ENCODE data around the gene RFFL.

DNA sequence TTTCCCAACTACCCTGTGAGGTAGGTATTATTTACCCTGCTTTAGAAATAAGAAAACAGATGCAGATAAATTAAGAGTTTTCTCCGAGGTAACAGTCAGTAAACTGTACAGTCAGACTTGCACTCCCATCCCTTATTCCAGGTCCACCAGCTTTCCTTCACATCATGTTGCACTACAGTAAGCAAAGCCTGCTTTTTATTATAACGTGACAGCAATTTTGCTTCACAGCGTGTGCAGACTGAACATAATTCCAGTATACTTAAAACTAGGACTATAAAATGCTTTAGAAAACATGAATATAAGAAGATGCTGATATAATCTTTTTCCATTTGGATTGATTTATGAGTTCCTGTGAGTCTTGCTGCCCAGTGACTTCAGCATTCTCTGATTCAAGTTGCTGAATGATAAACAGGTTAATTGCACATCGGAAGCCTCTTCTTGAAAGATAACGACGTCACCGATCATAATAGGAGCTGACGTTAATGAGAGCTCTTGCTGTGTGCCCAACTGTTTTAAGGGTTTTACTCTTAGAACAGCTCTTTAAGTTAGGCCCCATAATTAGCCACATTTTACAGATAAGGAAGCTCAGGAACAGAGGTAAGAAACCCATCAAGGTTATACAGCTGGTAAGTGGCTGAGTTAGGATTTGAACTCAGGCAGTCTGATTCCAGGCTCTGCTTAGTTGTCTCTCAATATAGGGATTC lies 81.8 kb downstream of the RFFL start:
- no peak for TF ChIP-seq CTCF (IDR thresholded peaks at IDR 0.05)
- TF ChIP-seq NR3C1 (IDR thresholded peaks at IDR 0.05), result no peak
- TF ChIP-seq HDAC2 (IDR thresholded peaks at IDR 0.05), result no peak
- TF ChIP-seq SMC3 (IDR thresholded peaks at IDR 0.05), result no peak
- TF ChIP-seq JUNB (IDR thresholded peaks at IDR 0.05), result no peak
- TF ChIP-seq POLR2A (IDR thresholded peaks at IDR 0.05; ENCODE audit: low read length), result no peak
- no peak for TF ChIP-seq CEBPB (IDR thresholded peaks at IDR 0.05)
- TF ChIP-seq EHMT2 (IDR thresholded peaks at IDR 0.05; ENCODE audit: low read depth), result no peak
- TF ChIP-seq REST (IDR thresholded peaks at IDR 0.05), result no peak
- no peak for TF ChIP-seq MYC (IDR thresholded peaks at IDR 0.05; ENCODE audit: borderline replicate concordance, low read length)
- TF ChIP-seq, protein P1, sequence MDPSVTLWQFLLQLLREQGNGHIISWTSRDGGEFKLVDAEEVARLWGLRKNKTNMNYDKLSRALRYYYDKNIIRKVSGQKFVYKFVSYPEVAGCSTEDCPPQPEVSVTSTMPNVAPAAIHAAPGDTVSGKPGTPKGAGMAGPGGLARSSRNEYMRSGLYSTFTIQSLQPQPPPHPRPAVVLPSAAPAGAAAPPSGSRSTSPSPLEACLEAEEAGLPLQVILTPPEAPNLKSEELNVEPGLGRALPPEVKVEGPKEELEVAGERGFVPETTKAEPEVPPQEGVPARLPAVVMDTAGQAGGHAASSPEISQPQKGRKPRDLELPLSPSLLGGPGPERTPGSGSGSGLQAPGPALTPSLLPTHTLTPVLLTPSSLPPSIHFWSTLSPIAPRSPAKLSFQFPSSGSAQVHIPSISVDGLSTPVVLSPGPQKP (IDR thresholded peaks at IDR 0.05; ENCODE audit: low read depth, low read length), result no peak
- no peak for TF ChIP-seq ZNF302 (CRISPR knock-in tag; IDR thresholded peaks at IDR 0.05)
